ENCODE data around the gene GNAT1. TPM values are rescaled to one million over a fixed set of nuclear protein-coding genes. Genes with fewer than 3 reads are reported as not detected.
A peak's percentile ranks its signal among the peaks of the same experiment; 100 is the strongest.
"Not testable (repeated sequence)": the region's sequence is repeated elsewhere in the genome, so short reads cannot be mapped to it uniquely, and the experiment has no call there.

GNAT1 gene
- total RNA-seq, 8 experiments from 2014 or later: 0.27 to 0.66 (median 0.34) TPM; not detected in 4

- H3K4me3 ChIP-seq: peak overlapping the region; percentile 61 to 97 (median 81)
- WGBS, 10 experiments: 0% methylated on average over 1 of the region's 13 CpGs; no CpG with 5 or more reads in 8 of the 10 experiments
- H3K27ac ChIP-seq: peak overlapping the region; percentile 33 to 61
- in situ Hi-C loops (cut with MboI; ENCODE audit: low pct_unique_long_range_greater_than_20kb in 2 of 9, low sequenced_read_pairs in 9 of 9, unreplicated experiment in 9 of 9): no loop called here
- peaks cover 39 to 60% of the 10 kb centered on the region in 2 donors for H3K4me1 ChIP-seq (replicated peaks in 1 of 2)
- no peak for ATAC-seq (replicated peaks in 6 of 8)
Measured at GRCh38 chr3:50236484-50237132, 45.2 kb downstream of the GNAT1 start.

- ATAC-seq (replicated peaks in 6 of 8): peak in 1 of 8 experiments; percentile 2
- Histone ChIP-seq H3K27ac (peak overlapping the region; percentile 8 to 41), H3K4me3 (peak overlapping the region; percentile 61 to 97 (median 81)), H3K4me1 (replicated peaks in 1 of 2) (peaks cover 45 to 66% of the 10 kb centered on the region in 2 donors)
- in situ Hi-C loops (cut with MboI; ENCODE audit: low pct_unique_long_range_greater_than_20kb in 2 of 9, low sequenced_read_pairs in 9 of 9, unreplicated experiment in 9 of 9): no loop called here
- WGBS, 10 experiments: 0 to 17% (median 0%) methylated on average over 1 to 2 of the region's 7 CpGs; no CpG with 5 or more reads in 4 of the 10 experiments
Measured at GRCh38 chr3:50237133-50237651, 45.8 kb downstream of the GNAT1 start.

- ATAC-seq (replicated peaks in 6 of 8): peak in 7 of 8 experiments; percentile 1 to 42 (median 8)
- Histone ChIP-seq H3K27ac (peak overlapping the region; percentile 8 to 41), H3K4me3 (peak overlapping the region; percentile 61 to 97 (median 81)), H3K4me1 (replicated peaks in 1 of 2) (peaks cover 48 to 69% of the 10 kb centered on the region in 2 donors)
- in situ Hi-C loops (cut with MboI; ENCODE audit: low pct_unique_long_range_greater_than_20kb in 2 of 9, low sequenced_read_pairs in 9 of 9, unreplicated experiment in 9 of 9): no loop called here
- 0 to 30% (median 2%) methylated on average over 2 to 12 of the region's 31 CpGs; no CpG with 5 or more reads in 3 of the 10 experiments for WGBS, 10 experiments
Measured at GRCh38 chr3:50237754-50238548, 46.5 kb downstream of the GNAT1 start.

- H3K4me1 ChIP-seq (replicated peaks in 1 of 2): peaks cover 43 to 65% of the 10 kb centered on the region in 2 donors
- no peak for ATAC-seq (replicated peaks in 6 of 8)
Measured at GRCh38 chr3:50238549-50239026, 47.2 kb downstream of the GNAT1 start.

DNA sequence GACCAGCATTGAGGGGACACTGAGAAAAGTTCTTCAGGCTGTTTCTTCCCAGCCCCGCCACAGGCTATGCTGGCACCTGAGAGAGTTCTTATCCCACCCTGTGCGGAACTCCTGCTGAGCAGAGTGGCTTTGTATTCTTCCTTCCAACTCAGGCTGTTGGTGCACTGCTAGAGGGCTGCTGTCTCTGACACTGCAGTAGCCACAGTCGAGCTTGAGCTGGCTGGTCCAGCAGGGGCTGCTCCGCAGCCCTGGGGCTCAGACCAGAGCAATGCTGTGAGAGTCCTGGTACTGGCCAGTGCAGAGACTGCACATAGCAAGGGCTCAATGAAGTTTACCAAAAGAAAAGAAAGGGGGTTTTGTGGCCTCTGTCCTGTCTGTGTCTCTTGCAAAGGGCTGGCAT lies 48.2 kb downstream of the GNAT1 start:
- H3K27ac ChIP-seq: peak overlapping the region in 1 of 2 donors; percentile 45
- WGBS, 10 experiments: 50 to 100% (median 60%) methylated on average over 1 to 4 of the region's 4 CpGs; no CpG with 5 or more reads in 3 of the 10 experiments
- no peak for ATAC-seq (replicated peaks in 6 of 8)
- in situ Hi-C loops (cut with MboI; ENCODE audit: low pct_unique_long_range_greater_than_20kb in 2 of 9, low sequenced_read_pairs in 9 of 9, unreplicated experiment in 9 of 9): no loop called here
- no peak overlapping the region for H3K4me3 ChIP-seq
- peaks cover 43 to 59% of the 10 kb centered on the region in 2 donors for H3K4me1 ChIP-seq (replicated peaks in 1 of 2)

More at GRCh38 chr3:50238549-50239026, 47.2 kb downstream of the GNAT1 start:
- Histone ChIP-seq H3K27ac (peak overlapping the region; percentile 8 to 41), H3K4me3 (peak overlapping the region; percentile 61 to 97 (median 81))
- WGBS, 10 experiments: no CpG with 5 or more reads among the region's 7 CpGs
- in situ Hi-C loops (cut with MboI; ENCODE audit: low pct_unique_long_range_greater_than_20kb in 2 of 9, low sequenced_read_pairs in 9 of 9, unreplicated experiment in 9 of 9): no loop called here

DNA sequence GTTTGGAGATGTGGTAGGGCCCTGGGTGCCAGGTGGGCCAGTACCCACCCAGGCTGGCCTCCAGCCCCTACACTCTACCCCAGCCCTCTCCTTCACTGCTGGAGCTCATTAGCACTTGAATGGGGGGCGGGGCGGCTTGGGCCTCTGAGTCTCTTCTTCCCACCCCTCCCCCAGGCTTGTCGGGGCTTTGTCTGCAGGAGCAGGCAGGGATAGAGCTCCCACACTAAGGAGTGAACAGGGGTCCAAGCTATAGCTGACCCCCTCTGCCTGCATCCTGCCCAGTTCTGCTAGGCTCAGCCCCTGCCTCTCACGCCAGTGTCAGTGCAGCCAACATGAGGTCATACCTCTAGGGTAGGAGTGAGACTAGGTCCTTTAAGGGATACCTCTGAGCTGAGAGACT lies 49.8 kb downstream of the GNAT1 start:
- Histone ChIP-seq H3K4me1 (replicated peaks in 1 of 2) (peaks cover 53 to 61% of the 10 kb centered on the region in 2 donors), H3K27ac (peak overlapping the region; percentile 89 to 92), H3K4me3 (peak overlapping the region in 3 of 5 donors; percentile 2 to 14 (median 12))
- peak in 5 of 8 experiments; percentile 43 to 54 (median 50) for ATAC-seq (replicated peaks in 6 of 8)
- WGBS, 10 experiments: 0% methylated on average over 1 to 2 of the region's 4 CpGs; no CpG with 5 or more reads in 8 of the 10 experiments
- in situ Hi-C loops (cut with MboI; ENCODE audit: low pct_unique_long_range_greater_than_20kb in 2 of 9, low sequenced_read_pairs in 9 of 9, unreplicated experiment in 9 of 9): no loop called here

DNA sequence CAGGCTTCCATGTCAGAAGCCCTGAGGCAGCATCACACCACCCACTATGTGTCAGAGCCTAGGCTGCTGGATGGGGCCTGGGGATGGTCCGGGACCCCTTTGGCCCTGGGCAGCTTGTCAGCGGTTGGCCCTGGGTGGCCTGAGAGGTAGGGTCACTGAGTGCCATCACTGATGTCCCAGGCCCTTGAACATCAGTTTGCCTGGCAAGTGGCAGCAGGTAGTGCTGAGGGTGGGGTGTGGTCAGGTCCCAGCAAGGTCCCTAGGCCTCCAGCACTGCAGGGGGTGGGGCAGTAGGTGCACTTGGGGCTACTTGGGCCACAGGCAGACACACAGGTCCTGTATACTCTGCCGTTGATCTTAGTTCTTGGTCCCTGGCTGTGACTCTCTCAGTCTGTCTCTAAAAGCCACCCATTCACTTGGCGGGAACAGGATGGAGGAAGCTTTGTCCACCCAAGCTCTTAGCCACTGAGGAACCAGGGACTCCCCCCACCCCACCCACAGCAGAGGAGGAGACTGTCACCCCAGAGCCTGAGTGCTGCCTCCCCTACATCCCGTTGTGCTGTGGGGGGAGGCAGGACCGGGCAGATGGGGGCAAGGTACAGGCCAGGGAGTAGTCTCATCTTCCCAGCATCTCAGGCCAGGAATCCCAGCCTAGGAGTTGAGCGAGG lies 50.4 kb downstream of the GNAT1 start:
- Histone ChIP-seq H3K27ac (peak overlapping the region; percentile 89 to 92), H3K4me3 (peak overlapping the region in 2 of 5 donors; percentile 12 to 14), H3K4me1 (replicated peaks in 1 of 2) (peaks cover 59 to 67% of the 10 kb centered on the region in 2 donors)
- ATAC-seq (replicated peaks in 6 of 8): no peak
- 28 to 40% methylated on average over 1 to 3 of the region's 7 CpGs; no CpG with 5 or more reads in 8 of the 10 experiments for WGBS, 10 experiments
- in situ Hi-C loops (cut with MboI; ENCODE audit: low pct_unique_long_range_greater_than_20kb in 2 of 9, low sequenced_read_pairs in 9 of 9, unreplicated experiment in 9 of 9): no loop called here

DNA sequence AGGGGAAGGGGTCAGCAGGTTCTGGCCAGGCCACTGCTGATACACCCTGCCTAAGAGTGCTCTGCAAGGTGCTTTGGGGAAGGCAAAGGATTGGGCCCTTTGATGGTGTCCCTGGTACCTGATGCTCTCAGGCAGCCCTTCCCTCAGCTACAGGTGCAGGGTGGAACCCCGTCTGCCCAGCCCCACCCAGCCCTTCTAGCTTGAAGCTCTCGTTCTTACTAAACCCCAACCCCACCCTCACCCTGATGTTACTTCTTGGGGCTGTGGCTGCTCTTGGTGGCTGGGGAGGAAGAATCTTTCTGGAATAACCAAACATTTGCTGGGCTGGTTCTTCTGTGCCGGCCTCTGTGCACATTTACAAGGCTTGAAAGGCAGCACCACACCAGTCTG lies 51.0 kb downstream of the GNAT1 start:
- in situ Hi-C loops (cut with MboI; ENCODE audit: low pct_unique_long_range_greater_than_20kb in 2 of 9, low sequenced_read_pairs in 9 of 9, unreplicated experiment in 9 of 9): no loop called here
- Histone ChIP-seq H3K4me1 (replicated peaks in 1 of 2) (peaks cover 64 to 72% of the 10 kb centered on the region in 2 donors), H3K4me3 (no peak overlapping the region), H3K27ac (peak overlapping the region in 1 of 2 donors; percentile 92)
- 0% methylated on average over 1 of the region's 3 CpGs; no CpG with 5 or more reads in 9 of the 10 experiments for WGBS, 10 experiments
- no peak for ATAC-seq (replicated peaks in 6 of 8)

GRCh38 chr3:50242851-50243542 lies 51.6 kb downstream of the GNAT1 start:
- Histone ChIP-seq H3K4me1 (replicated peaks in 1 of 2) (peaks cover 66 to 79% of the 10 kb centered on the region in 2 donors), H3K4me3 (no peak overlapping the region), H3K27ac (peak overlapping the region in 1 of 2 donors; percentile 92)
- 17 to 70% (median 44%) methylated on average over 2 to 6 of the region's 14 CpGs; no CpG with 5 or more reads in 6 of the 10 experiments for WGBS, 10 experiments
- in situ Hi-C loops (cut with MboI; ENCODE audit: low pct_unique_long_range_greater_than_20kb in 2 of 9, low sequenced_read_pairs in 9 of 9, unreplicated experiment in 9 of 9): no loop called here
- no peak for ATAC-seq (replicated peaks in 6 of 8)

GRCh38 chr3:50243543-50243895 lies 52.1 kb downstream of the GNAT1 start:
- Histone ChIP-seq H3K4me1 (replicated peaks in 1 of 2) (peaks cover 63 to 81% of the 10 kb centered on the region in 2 donors), H3K4me3 (no peak overlapping the region), H3K27ac (no peak overlapping the region)
- in situ Hi-C loops (cut with MboI; ENCODE audit: low pct_unique_long_range_greater_than_20kb in 2 of 9, low sequenced_read_pairs in 9 of 9, unreplicated experiment in 9 of 9): no loop called here
- no peak for ATAC-seq (replicated peaks in 6 of 8)
- 84 to 100% (median 95%) methylated on average over 1 to 4 of the region's 4 CpGs; no CpG with 5 or more reads in 4 of the 10 experiments for WGBS, 10 experiments

GRCh38 chr3:50244813-50245212 lies 53.4 kb downstream of the GNAT1 start:
- Histone ChIP-seq H3K27ac (peak overlapping the region; percentile 91 to 94), H3K4me1 (replicated peaks in 1 of 2) (peaks cover 56 to 71% of the 10 kb centered on the region in 2 donors)
- WGBS, 10 experiments: 80% methylated on average over 1 of the region's 6 CpGs; no CpG with 5 or more reads in 8 of the 10 experiments
- in situ Hi-C loops (cut with MboI; ENCODE audit: low pct_unique_long_range_greater_than_20kb in 2 of 9, low sequenced_read_pairs in 9 of 9, unreplicated experiment in 9 of 9); H3K4me3 ChIP-seq; ATAC-seq (replicated peaks in 6 of 8): not testable (repeated sequence)

DNA sequence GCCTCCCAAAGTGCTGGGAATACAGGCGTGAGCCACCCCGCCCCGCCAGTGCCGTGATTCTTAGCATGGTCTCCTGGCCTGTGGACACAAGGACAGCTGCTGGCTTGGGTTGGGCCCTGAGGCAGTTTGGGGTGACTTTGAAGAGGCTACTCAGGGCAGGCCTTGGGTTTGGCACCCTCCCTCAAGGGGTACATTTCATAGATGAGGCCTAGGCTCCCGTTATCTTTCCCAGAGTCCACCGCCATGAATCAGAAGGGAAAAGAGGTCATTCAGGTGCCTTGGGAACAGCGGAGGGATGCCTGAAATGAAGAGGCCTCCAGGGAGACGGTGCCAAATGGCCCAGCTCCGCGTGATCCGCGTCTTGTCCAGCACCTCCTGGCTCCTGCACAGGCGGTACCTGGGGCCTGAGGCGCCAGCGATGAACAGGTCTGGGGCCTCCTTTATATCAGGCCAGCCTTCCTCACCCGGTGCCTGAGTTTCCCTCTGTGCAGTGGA lies 53.9 kb downstream of the GNAT1 start:
- H3K27ac ChIP-seq: peak overlapping the region; percentile 91 to 94
- in situ Hi-C loops (cut with MboI; ENCODE audit: low pct_unique_long_range_greater_than_20kb in 2 of 9, low sequenced_read_pairs in 9 of 9, unreplicated experiment in 9 of 9): no loop called here
- peaks cover 55 to 68% of the 10 kb centered on the region in 2 donors for H3K4me1 ChIP-seq (replicated peaks in 1 of 2)
- ATAC-seq (replicated peaks in 6 of 8): peak in 1 of 8 experiments; percentile 0
- H3K4me3 ChIP-seq: peak overlapping the region in 3 of 5 donors; percentile 22 to 29 (median 28)
- 40 to 90% (median 54%) methylated on average over 1 to 7 of the region's 16 CpGs; no CpG with 5 or more reads in 6 of the 10 experiments for WGBS, 10 experiments

All from motor neuron (in vitro differentiated cells).